ENCODE results near the gene NGRN. TPM values are rescaled to one million over a fixed set of nuclear protein-coding genes. Genes with fewer than 3 reads are reported as not detected.

NGRN gene
- total RNA-seq, 1 donor = 67.2 TPM

DNA sequence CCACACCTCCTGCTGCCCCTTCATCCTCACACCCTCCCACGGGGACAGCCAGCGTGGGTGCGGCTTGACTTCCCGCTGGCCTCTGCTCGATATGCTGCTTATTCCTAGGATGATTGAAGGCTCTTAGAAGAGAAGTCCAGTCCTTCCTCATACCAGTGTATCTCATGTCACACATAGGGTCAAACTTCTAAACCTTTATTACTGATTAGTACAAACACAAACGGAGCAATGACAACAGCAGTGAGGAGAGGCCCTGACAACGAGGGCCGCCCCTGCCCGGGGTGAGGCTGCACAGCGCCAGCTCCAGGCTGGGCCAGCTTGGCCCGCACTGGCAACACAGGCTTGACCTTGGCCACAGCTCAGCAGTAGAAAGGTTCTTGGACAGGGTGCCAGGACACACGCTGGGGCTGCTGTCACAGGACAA, 35.4 kb upstream of the NGRN start:
- TF ChIP-seq CTCF (IDR thresholded peaks at IDR 0.05; ENCODE audit: insufficient read depth, low read length) = no peak
- no peak overlapping the region for H3K4me3 ChIP-seq (ENCODE audit: low read depth, low read length)
- DNase-seq (ENCODE audit: low read depth) = no peak

GRCh38 chr15:90230610-90231009, 34.9 kb upstream of the NGRN start:
- no peak overlapping the region for H3K4me3 ChIP-seq (ENCODE audit: low read depth, low read length)
- DNase-seq (ENCODE audit: low read depth) = no peak
- TF ChIP-seq CTCF (IDR thresholded peaks at IDR 0.05; ENCODE audit: insufficient read depth, low read length) = no peak

DNA sequence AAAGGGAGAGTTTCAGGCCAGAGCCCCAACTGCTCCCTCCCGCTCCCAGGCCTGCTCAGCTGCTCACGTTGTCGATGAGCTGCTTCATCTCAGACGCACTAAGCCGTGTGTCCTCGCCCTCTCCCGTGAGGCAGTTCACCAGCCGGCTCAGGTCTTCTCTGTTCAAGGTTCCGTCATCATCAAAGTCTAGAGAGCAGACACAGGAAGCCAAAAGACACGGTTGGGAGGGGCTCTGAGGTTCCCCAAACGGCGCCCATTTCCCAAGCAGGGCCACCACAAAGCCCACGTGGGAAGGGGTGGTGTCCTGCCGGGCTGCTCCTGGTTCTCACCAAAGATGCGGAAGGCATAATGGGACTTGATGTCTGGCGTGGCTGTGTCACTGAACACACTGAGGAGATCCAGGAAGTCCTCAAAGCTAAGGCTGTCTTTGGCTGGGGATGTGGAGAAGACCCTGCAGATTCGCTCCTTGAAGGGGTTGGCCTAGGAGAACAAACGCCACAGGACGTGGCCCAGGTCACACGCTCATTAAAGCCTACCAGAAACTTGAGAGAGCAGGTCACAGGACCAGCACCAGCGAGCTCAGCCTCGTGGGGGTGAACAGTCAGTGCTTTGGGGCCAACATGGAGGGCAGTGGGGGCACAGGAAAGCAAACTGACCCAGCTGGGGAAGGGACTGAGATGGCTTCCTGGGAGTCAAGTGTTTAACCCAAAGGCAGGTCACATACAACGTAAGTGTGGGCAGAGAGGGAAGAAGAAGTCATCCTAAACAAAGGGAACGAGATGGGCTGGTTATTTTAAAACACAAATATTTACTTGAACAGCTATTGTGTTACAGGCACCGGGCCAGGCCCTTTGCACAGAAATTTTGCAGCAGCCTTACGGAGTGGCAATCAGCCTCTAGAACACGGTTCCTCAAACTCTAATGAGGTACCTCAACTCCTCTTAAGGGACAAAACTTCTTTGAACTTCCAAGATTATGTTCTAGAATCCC, 34.1 kb upstream of the NGRN start:
- H3K4me3 ChIP-seq (ENCODE audit: low read depth, low read length) = no peak overlapping the region
- no peak for DNase-seq (ENCODE audit: low read depth)
- TF ChIP-seq CTCF (IDR thresholded peaks at IDR 0.05; ENCODE audit: insufficient read depth, low read length) = no peak

DNA sequence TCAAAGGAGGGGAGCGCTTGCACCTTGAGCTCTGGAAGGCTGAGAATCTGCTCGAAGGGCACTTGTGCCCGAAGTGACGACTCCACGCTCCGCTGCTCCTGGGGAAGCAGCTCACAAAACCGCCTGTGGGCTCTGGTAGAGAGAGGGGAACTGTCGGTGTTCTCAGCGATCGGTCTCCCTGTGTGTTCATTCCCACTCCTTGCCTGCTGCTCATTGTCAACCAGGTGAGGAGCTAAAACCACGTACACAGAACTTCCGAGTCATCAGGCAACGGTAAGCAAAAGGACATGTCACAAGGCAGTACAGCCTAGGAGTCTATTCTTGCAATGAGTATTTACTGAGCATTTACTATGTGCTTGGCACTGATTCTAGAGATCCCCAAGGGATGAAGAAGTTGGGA, 33.3 kb upstream of the NGRN start:
- no peak for TF ChIP-seq CTCF (IDR thresholded peaks at IDR 0.05; ENCODE audit: insufficient read depth, low read length)
- no peak for DNase-seq (ENCODE audit: low read depth)
- peak overlapping the region; percentile 87 for H3K4me3 ChIP-seq (ENCODE audit: low read depth, low read length)

GRCh38 chr15:90232941-90233386, 32.5 kb upstream of the NGRN start:
- H3K4me3 ChIP-seq (ENCODE audit: low read depth, low read length) = peak overlapping the region; percentile 87
- peak; percentile 60 for TF ChIP-seq CTCF (IDR thresholded peaks at IDR 0.05; ENCODE audit: insufficient read depth, low read length)
- DNase-seq (ENCODE audit: low read depth) = peak; percentile 52

- peak; percentile 96 for DNase-seq (ENCODE audit: low read depth)
- TF ChIP-seq CTCF (IDR thresholded peaks at IDR 0.05; ENCODE audit: insufficient read depth, low read length) = no peak
- peak within 1 kb of the TSS; percentile 87 for H3K4me3 ChIP-seq (ENCODE audit: low read depth, low read length)
Observed at GRCh38 chr15:90233387-90234095, 31.9 kb upstream of the NGRN start, which contains the start of gene CIB1. Gene CIB1 (minus strand): TSS chr15:90233941. CDS start chr15:90233885, 56 bp downstream.
